ENCODE results near the gene FCRL1.

The FCRL1 gene

DNA sequence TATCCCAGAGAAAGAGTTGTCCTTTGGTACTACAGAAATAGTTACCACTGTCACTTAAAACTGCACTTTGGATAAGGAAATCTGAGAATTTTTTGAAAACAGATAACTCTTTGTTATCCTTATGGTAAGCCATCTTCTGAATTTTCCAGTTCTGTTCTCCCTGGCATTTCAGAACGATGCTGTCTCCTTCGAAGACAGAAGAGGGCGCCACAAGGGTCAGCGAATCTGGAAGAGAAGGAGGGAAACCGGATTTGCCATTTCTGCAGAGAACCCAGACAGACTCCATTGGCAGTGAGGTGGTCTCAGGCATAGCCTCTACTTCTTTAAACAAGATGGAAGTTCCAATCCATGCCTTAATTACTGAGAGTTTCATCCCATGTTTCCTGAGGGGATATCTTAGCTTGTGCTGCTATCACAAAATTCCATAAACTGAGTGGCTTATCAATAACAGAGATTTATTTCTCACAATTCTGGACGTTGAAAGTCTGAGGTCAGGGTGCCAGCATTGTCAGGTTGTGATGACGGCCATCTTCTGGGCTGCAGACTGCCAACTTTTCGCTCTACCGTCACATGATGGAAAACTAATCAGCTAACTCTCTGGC lies 49.4 kb downstream of the FCRL1 start:
- no peak for DNase-seq (ENCODE audit: low read depth in 2 of 2)
- TF ChIP-seq, protein P1, sequence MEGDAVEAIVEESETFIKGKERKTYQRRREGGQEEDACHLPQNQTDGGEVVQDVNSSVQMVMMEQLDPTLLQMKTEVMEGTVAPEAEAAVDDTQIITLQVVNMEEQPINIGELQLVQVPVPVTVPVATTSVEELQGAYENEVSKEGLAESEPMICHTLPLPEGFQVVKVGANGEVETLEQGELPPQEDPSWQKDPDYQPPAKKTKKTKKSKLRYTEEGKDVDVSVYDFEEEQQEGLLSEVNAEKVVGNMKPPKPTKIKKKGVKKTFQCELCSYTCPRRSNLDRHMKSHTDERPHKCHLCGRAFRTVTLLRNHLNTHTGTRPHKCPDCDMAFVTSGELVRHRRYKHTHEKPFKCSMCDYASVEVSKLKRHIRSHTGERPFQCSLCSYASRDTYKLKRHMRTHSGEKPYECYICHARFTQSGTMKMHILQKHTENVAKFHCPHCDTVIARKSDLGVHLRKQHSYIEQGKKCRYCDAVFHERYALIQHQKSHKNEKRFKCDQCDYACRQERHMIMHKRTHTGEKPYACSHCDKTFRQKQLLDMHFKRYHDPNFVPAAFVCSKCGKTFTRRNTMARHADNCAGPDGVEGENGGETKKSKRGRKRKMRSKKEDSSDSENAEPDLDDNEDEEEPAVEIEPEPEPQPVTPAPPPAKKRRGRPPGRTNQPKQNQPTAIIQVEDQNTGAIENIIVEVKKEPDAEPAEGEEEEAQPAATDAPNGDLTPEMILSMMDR (IDR thresholded peaks at IDR 0.05; ENCODE audit: low read depth, low read length) = no peak
- H3K4me3 ChIP-seq (replicated peaks in 1 of 2; ENCODE audit: low read depth in 2 of 2, low read length in 2 of 2) = no peak overlapping the region

DNA sequence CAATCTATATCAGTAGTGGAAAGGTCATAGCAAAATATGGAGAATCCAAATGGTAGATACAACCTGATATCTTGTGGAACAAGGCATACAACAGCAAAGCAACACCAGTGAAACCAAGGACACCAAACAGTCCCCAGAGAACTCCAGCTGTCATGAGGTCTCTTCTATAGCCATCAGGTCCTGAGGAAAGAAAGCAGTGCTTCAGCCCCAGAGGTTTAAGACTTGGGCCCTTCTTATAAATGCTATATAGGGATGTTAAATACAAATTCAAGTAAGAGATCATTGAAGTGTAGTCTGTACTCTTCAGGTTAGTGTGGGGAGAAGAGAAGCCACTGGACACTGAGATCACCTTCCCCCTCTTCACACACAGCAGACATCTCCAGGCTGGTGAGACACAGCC lies 53.1 kb downstream of the FCRL1 start:
- TF ChIP-seq, protein P1 (IDR thresholded peaks at IDR 0.05; ENCODE audit: low read depth, low read length) = no peak
- H3K4me3 ChIP-seq (replicated peaks in 1 of 2; ENCODE audit: low read depth in 2 of 2, low read length in 2 of 2) = no peak overlapping the region
- no peak for DNase-seq (ENCODE audit: low read depth in 2 of 2)

DNA sequence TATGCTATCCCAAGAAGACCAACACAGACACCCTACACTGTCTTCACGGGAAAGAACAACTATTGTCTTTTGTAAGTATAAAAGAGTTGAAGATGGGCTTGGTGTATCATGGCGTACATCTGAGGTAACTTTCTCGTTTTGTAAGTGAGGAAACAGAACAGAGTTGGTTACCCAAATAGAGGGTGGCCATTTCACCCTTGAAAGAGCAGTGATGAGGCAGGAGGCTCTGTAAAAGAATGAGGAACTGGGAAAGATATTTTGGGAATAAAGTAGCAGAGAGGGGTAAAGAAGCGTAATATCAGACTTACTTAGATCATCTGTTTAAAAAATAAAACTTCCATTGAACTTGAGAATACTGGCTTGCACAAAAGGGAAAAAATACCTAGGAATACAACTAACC lies 61.9 kb downstream of the FCRL1 start:
- no peak overlapping the region for H3K4me3 ChIP-seq (replicated peaks in 1 of 2; ENCODE audit: low read depth in 2 of 2, low read length in 2 of 2)
- TF ChIP-seq, protein P1 (IDR thresholded peaks at IDR 0.05; ENCODE audit: low read depth, low read length) = no peak
- DNase-seq (ENCODE audit: low read depth in 2 of 2) = no peak

DNA sequence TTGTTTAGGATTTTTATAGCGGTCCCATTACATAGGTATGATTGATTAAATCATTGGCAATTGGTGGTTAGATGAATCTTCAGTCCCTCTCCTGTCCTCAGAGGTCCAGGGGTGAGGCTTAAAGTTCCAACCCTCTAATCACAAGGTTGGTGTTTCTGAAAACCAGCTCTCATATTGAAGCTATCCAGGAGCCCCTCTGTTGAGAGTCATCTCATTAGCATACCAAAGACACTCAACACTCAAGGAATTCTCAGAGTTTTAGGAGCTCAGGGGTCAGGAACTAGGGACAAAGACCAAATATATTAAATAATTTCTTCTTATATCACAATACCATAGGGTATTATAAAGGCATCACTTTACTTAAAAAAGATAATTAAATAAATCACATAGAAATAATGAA lies 66.3 kb downstream of the FCRL1 start:
- no peak for DNase-seq (ENCODE audit: low read depth in 2 of 2)
- TF ChIP-seq, protein P1 (IDR thresholded peaks at IDR 0.05; ENCODE audit: low read depth, low read length) = no peak
- H3K4me3 ChIP-seq (replicated peaks in 1 of 2; ENCODE audit: low read depth in 2 of 2, low read length in 2 of 2) = no peak overlapping the region

DNA sequence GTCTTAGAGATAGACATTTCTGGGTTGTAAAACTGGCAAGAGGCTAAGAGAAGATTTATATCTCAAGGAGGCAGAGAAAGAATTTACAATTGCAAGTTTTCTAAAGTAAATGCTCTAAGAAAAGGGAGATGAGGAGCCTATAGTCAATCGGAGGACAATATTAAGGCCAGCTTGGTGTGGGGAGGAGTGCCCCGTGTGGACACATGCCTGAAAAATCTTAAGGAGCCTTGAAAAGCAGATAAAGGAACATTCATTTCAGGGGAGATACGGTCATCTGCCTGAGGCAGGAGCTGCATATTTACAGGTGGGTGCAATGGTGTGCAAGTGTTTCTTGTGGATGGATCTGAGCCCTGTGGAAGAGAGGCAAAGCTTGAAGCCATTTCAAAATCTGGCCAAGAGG lies 68.6 kb downstream of the FCRL1 start:
- H3K4me3 ChIP-seq (replicated peaks in 1 of 2; ENCODE audit: low read depth in 2 of 2, low read length in 2 of 2) = no peak overlapping the region
- no peak for DNase-seq (ENCODE audit: low read depth in 2 of 2)

DNA sequence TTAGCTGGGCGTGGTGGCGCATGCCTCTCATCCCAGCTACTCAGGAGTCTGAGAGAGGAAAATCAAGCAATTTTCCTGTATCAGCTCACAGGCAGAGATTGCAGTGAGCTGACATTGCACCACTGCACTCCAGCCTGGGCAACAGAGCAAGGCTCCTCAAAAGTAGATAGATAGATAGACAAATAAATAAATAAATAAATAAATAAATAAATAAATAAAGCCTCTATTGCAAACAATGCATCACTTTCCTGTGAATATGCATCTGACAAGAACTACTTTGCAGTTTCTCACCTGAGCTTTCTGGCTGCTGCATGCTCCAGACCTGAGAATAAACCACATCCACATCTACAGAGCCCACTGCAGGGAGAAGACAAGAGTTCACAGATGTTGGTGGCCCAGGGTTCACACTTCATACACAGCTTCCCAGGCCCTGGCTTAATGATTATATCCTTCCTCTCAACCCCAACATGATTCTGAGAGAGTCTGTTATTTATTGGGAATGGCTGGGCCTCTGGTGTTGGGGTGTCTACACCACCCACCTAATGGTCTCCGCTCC lies 71.6 kb downstream of the FCRL1 start:
- TF ChIP-seq, protein P1 (IDR thresholded peaks at IDR 0.05; ENCODE audit: low read depth, low read length) = no peak
- no peak for DNase-seq (ENCODE audit: low read depth in 2 of 2)
- no peak overlapping the region for H3K4me3 ChIP-seq (replicated peaks in 1 of 2; ENCODE audit: low read depth in 2 of 2, low read length in 2 of 2)

More for the DNA sequence above, 68.6 kb downstream of the FCRL1 start:
- TF ChIP-seq, protein P1 (IDR thresholded peaks at IDR 0.05; ENCODE audit: low read depth, low read length) = no peak
